NCI-H1436 treated with DMSO at 0.1 percent for 48 hours (cell line): ENCODE results near the gene CERK.
"Not testable (repeated sequence)": the region's sequence is repeated elsewhere in the genome, so short reads cannot be mapped to it uniquely, and the experiment has no call there.

Source experiments
- DNase-seq: peaks from one replicate; lab custom pipeline; 2025; lab: John Stamatoyannopoulos, UW

Gene CERK

DNA sequence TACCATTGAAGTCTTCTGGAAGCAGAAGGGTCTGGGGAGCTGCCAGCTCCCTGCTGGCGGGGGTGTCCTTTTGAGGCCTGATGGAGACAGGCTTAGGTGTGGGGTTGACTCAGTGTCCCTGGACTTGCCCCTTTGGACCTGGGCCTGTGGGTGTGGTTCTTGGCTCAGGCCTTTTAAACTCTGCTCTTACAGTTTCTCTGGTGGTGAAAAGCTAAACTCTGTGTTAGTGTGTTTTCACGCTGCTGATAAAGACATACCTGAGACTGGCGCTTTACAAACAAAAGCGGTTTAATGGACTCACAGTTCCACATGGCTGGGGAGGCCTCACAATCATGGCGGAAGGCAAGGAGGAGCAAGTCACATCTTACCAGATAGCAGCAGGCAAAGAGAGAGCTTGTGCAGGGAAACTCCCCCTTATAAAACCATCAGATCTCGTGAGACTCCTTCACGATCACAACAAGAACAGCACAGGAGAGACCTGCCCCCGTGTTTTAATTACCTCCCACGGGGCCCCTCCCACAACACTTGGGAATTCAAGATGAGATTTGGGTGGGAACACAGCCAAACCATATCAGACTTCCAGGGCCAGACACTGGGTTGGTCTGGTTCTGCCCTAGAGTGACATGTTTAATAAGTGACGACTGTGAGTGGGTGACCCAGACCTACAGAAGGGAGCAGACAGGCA lies 91.4 kb downstream of the CERK start:
- no peak for DNase-seq

DNA sequence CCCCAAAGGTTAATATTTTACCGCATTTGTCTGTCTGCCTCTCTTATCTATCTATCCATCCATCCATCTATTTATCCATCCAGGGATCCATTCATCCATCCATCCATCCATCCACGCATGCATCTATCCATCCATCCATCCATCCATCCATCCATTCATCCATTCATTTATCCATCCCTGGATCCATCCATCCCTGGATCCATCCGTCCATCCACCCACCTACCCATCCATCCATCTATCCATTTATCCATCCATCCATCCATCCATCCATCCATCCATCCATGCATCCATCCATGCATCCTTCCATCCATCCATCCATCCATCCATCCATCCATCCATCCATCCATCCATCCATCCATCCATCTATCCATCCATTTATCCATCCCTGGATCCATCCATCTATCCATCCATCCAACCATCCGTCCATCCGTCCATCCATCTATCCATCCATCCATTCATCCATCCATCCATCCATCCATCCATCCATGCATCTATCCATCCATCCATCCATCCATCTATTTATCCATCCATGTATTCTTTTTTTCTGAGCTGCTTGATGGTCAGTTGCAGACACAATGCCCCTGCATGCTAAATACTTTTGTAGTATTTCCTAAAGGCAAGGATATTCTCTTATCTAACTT lies 95.1 kb downstream of the CERK start:
- DNase-seq = not testable (repeated sequence)

- DNase-seq = no peak
Measured at GRCh38 chr22:46641811-46642266, 96.2 kb downstream of the CERK start.

DNA sequence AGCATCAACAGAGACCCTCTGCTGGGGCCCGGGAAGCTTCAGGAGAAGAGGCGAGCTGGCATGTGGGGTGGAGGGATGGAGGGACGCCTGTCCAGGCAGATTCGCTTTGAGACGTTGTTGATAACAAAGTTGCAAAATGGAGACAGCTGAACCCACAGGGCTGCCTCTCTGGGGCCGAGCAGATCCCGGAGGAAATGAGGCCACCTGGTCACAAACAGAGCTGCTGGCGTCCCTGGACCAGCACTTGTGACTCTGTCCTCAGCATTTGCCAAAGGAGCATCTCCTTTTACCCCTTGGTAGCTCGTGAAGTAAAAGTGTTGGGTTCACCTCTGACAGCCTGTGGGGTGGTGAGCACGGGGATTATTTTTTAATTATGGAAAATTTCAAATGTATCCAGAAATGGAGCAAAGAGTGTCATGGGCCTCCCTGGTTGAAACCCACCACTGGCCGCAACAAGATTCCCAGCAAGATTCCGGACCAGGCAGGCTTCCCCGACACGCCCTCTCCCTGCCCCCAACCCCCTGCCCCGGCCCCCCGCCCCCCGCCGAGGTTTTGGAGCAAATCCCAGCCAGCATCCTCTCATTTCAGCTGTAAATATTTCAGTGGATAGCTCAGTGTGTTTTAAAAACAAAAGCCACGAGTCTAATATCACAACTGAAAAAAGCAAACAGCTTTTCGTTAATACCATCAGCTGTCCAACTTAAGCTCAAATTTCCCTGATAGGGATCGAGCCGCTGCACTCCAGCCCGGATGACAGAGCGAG lies 97.6 kb downstream of the CERK start:
- DNase-seq = no peak

GRCh38 chr22:46639843-46640242 lies 98.2 kb downstream of the CERK start:
- DNase-seq = no peak

GRCh38 chr22:46638601-46639431 lies 99.2 kb downstream of the CERK start:
- no peak for DNase-seq

- no peak for DNase-seq
Measured at GRCh38 chr22:46637711-46638600, 100.1 kb downstream of the CERK start.

GRCh38 chr22:46636221-46637002 lies 101.6 kb downstream of the CERK start:
- DNase-seq = no peak

DNA sequence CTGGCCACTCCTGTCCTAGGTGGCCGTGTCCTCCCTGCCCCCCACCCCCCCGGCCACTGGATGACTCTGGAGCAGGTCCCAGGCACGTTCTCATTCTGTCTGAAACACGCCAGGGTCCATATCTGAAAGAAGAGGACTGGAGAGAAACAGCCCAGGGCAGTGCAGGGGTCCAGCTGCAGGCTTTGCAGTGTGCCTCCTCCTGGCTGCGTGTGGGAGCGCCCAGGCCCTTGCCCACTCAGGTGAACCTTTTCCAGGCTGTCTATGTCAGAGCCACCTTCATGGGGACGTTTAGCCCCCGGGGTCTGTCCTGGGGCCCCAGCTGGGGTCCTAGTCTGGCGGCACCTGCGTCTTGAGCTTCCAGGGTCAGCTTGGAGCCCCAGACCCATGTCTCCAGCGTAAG lies 102.3 kb downstream of the CERK start:
- no peak for DNase-seq

DNA sequence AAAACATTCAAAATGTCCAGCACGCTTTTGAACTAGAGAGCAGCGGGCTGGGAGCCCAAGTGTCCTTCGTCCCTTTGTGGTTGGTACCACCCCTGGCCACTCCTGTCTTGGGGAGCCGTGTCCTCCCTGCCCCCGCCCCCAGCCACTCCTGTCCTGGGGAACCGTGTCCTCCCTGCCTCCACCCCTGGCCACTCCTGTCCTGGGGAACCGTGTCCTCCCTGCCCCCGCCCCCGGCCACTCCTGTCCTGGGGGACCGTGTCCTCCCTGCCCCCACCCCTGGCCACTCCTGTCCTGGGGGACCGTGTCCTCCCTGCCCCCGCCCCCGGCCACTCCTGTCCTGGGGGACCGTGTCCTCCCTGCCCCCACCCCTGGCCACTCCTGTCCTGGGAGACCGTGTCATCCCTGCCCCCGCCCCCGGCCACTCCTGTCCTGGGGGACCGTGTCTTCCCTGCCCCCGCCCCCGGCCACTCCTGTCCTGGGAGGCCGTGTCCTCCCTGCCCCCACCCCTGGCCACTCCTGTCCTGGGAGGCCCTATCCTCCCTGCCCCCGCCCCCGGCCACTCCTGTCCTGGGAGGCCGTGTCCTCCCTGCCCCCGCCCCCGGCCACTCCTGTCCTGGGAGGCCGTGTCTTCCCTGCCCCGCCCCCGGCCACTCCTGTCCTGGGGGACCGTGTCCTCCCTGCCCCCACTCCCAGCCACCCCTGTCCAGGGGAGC lies 102.9 kb downstream of the CERK start:
- not testable (repeated sequence) for DNase-seq
